NCI-H748 (cell line): Measurements from ENCODE around the gene MIS18BP1.
"Not testable (repeated sequence)": the region's sequence is repeated elsewhere in the genome, so short reads cannot be mapped to it uniquely, and the experiment has no call there.

ENCODE experiments used
- DNase-seq: peaks from one replicate; lab custom pipeline; 2025; ENCODE audit not compliant: unreplicated experiment; lab: John Stamatoyannopoulos, UW

Gene MIS18BP1

GRCh38 chr14:45253070-45253753 is at the start of gene MIS18BP1:
Gene MIS18BP1 (minus strand): TSS chr14:45253202. CDS start chr14:45247286, 5,916 bp downstream.
- DNase-seq, result peak; percentile 98

GRCh38 chr14:45298423-45299117 is 45.6 kb upstream of the MIS18BP1 start:
- DNase-seq, result no peak

GRCh38 chr14:45294796-45295195 is 41.8 kb upstream of the MIS18BP1 start:
- not testable (repeated sequence) for DNase-seq

- no peak for DNase-seq
Observed at GRCh38 chr14:45290547-45290946, 37.5 kb upstream of the MIS18BP1 start.

GRCh38 chr14:45287610-45288009 is 34.6 kb upstream of the MIS18BP1 start:
- DNase-seq, result no peak

- DNase-seq, result no peak
Observed at GRCh38 chr14:45284802-45285201, 31.8 kb upstream of the MIS18BP1 start.

GRCh38 chr14:45281731-45282400 is 28.9 kb upstream of the MIS18BP1 start:
- DNase-seq, result peak; percentile 4

GRCh38 chr14:45271858-45272537 is 19.0 kb upstream of the MIS18BP1 start:
- DNase-seq, result no peak

GRCh38 chr14:45270031-45270430 is 17.0 kb upstream of the MIS18BP1 start:
- no peak for DNase-seq

GRCh38 chr14:45267071-45267470 is 14.1 kb upstream of the MIS18BP1 start:
- no peak for DNase-seq

GRCh38 chr14:45262637-45263036 is 9.6 kb upstream of the MIS18BP1 start:
- DNase-seq, result no peak

GRCh38 chr14:45261209-45261608 is 8.2 kb upstream of the MIS18BP1 start:
- no peak for DNase-seq

GRCh38 chr14:45258805-45259204 is 5.8 kb upstream of the MIS18BP1 start:
- DNase-seq, result no peak

GRCh38 chr14:45258073-45258472 is 5.1 kb upstream of the MIS18BP1 start:
- no peak for DNase-seq

GRCh38 chr14:45254771-45255170 is 1.8 kb upstream of the MIS18BP1 start:
- DNase-seq, result no peak

GRCh38 chr14:45253754-45254310 is 830 bp upstream of the MIS18BP1 start:
- peak; percentile 23 for DNase-seq

- DNase-seq, result peak; percentile 42
Observed at GRCh38 chr14:45252366-45253069, 484 bp downstream of the MIS18BP1 start.

GRCh38 chr14:45251912-45252311 is 1.1 kb downstream of the MIS18BP1 start:
- DNase-seq, result peak; percentile 28

- DNase-seq, result no peak
Observed at GRCh38 chr14:45249856-45250575, 3.0 kb downstream of the MIS18BP1 start.

GRCh38 chr14:45247427-45247826 is 5.6 kb downstream of the MIS18BP1 start:
- DNase-seq, result no peak
